GM18861 (cell line): Measurements from ENCODE around the gene C10orf90.
"Not testable (repeated sequence)": the region's sequence is repeated elsewhere in the genome, so short reads cannot be mapped to it uniquely, and the experiment has no call there.

ENCODE experiments used
- ATAC-seq: cut with Tn5 transposase; IDR thresholded peaks from one replicate; pipeline ENCODE4 v1.9.1; 2021; ENCODE audit not compliant: unreplicated experiment

The C10orf90 gene

GRCh38 chr10:126398383-126398743 is 272.1 kb downstream of the C10orf90 start:
- ATAC-seq: no peak

DNA sequence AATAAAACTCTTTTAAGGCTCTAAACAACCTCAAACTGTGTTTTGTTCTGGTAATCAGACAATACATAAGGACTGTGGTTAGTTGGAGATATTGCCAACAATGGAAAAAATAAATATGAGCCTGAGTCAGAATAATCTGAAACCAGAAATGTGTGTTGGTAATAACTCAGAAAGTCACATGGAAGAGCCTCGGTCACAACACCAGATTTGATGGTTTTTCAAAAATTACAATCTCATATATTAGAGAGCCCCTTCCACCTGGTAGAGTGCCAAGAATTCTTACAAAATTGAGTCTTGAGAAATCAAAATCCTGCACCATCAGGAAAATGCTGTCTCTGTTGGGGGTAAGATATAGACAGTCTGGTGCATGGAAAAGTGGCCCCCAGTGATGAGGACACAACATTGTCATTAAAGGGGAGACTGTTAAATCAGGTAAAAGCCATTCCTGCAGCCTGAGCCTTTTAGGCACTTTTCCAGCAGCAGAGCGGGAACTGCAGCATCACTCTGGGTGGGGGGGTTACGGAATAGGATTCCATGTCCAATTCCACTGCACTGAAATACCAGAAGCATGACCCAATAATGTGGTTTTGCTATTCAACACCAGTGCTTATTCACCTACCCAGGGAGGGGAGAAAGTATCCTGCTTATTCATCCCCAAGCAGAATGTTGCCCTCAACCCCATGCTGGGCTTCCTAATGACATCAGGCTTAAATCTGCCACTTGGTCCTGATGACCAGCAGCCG is 272.7 kb downstream of the C10orf90 start:
- ATAC-seq: no peak

- no peak for ATAC-seq
Measured at GRCh38 chr10:126397156-126397555, 273.3 kb downstream of the C10orf90 start.

DNA sequence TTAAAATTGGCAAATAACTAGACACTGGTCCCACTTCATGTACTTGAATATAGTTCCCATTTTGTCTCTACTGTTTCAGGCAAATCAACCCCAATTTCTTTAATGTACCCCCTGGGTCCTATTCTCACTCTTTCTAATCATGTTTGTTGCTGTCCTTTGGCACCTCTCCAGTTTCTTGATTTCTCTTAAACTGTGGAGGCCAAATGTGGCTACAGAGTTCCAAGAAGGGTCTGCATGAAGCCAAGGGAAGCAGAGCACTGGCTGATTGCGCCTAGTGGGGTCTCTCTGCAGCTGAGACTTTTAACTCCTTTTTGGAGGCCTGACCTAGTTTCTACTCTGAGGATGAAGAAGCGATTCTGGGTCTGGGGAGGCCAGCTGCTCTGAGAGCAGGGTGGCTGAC is 275.5 kb downstream of the C10orf90 start:
- no peak for ATAC-seq

DNA sequence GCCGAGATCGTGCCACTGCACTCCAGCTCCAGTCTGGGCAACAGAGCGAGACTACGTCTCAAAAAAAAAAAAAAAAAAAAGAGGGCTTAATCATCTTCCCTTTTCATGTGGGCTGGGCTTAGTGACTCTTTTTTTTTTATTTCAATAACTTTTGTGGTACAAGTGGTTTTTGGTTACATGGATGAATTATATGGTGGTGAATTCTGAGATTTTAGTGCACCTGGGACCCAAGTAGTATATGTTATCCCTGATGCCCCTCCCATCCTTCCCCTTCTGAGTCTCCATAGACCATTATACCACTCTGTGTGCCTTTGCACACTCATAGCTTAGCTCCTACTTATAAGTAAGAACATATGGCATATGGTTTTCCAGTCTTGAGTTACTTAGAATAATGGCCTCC is 277.4 kb downstream of the C10orf90 start:
- no peak for ATAC-seq

- ATAC-seq: no peak
Measured at GRCh38 chr10:126392469-126392868, 278.0 kb downstream of the C10orf90 start.

DNA sequence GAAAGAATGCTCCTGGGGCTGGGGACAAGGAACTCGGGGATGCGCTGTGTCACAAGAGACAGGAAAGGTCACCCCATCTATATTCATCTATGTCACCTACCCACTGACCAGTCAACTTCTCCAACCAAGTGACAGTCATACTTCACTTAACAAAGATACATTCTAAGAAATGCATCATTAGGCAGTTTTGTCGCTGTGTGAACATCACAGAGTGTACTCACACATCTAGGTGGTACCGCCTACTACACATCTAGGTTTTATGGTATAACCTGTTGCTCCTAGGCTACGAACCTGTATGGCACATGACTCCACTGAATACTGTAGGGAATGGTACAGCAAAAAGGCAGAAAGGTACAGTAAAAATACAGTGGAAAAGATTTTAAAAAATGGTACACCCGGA is 278.4 kb downstream of the C10orf90 start:
- ATAC-seq: no peak

GRCh38 chr10:126391192-126391885 is 279.2 kb downstream of the C10orf90 start:
- no peak for ATAC-seq

DNA sequence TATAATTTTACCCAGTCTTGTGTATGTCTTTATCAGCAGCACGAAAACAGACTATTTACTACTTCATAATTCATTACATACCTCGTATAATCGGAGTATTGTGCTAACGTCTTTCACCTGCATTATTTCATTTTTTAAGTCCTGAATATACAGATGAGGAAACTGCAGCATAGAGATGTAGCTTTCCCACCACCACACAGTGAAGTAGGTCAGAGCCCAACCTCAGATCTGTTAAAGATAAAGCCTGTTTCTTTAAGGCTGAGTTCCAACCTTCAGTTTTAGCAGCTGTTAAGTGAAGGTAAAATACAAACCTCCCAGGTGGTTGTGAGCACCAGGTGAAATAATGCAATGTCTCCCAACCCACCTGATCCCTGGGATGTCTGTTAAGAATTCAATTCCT is 280.2 kb downstream of the C10orf90 start:
- no peak for ATAC-seq

DNA sequence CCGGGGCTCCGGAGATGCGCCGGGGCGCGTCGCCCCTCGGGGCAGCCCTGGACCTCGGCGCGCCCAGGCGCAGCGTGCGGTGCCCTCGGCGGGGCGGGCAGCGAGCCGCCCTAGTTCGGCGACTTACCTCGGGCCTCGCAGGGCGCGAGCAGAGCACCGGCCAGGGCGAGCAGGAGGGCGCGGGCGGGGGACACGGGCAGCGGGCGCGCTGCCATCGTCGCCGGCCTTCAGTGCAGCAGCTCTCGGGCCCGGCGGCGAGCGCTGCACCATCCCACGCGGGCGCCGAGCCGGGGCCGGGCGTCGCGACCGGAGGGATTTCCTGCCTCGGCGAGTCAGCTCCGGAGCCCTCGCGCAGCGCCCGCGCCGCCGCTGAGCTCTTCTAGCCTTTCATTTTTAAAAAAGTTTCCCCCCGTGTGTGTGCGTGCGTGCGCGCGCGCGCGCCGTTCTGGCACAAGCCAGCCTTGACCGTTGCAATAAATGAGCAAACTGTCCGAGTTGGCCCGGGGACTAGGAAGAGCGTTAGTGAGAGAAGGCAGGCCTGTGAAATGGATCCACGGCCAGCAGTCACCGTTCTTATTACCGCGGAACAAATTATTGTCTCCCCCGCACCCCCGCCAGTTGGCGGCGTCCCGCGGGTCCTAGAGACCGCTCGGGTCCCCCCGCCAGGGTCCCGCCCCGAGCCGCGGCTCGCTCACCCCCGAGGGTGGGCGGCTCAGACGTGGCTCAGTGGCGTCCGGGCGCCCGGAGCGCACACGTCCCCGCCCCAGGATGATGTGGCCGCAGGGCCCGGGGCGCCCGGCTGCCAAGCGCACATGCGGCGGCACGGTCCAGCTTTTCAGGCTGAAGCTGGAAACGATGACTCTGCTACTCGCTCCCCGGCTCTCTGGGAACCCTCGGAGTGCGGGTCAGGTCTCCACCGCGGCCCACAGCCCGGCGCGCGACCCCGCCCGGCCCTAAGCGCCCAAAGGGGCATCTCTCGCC is 282.3 kb downstream of the C10orf90 start, which contains the start of gene ADAM12:
Gene ADAM12, minus strand, starts transcription at position 547 of the 981 bp plus-strand sequence. Its CDS starts 332 bp downstream, at position 215.
- ATAC-seq: no peak

DNA sequence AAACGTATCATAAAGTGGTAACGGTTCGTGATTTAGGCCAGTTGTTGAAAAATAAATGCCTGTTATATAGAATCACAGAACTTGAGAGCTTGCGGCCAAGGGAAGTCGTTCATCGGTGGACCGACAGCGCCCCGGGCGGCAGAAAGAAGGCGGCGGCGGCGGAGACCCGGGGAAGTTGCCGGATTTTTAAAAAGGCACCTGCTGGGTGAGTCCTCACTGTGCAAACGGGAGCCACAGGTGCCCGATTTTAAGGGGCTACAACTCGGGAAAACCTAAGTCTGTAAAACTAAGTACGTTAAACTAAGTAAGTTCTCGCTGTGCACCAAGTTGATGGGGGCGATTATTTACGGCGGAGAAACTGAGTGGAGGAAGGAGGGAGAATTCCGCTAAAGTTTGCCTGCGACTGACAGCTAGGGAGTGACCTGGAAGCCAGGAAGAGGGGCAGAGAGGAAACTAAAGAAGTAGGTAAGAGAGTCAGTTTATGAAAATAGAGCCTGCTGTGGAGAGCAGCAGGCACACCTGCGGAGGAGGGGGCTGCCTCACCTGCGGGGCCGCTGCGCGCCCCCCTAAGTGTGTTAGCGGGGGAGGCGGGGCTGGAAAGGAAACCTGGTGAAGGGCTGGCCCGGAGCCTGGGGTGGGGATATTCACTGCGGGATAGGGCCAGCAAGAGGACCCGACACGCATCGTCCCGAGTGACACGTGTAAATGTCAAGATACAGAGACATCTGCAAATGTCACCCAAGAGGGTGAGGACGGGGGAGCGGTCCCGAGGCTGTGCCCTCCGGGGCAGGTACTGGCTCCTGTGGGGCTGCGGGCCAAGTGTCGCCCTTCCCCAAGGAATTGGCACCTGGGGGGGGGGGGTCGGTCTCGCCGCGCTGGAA is 283.2 kb downstream of the C10orf90 start:
- no peak for ATAC-seq

GRCh38 chr10:126384269-126384873 is 286.1 kb downstream of the C10orf90 start:
- no peak for ATAC-seq

- ATAC-seq: no peak
Measured at GRCh38 chr10:126380352-126381076, 290.0 kb downstream of the C10orf90 start.

GRCh38 chr10:126379166-126379565 is 291.3 kb downstream of the C10orf90 start:
- not testable (repeated sequence) for ATAC-seq

DNA sequence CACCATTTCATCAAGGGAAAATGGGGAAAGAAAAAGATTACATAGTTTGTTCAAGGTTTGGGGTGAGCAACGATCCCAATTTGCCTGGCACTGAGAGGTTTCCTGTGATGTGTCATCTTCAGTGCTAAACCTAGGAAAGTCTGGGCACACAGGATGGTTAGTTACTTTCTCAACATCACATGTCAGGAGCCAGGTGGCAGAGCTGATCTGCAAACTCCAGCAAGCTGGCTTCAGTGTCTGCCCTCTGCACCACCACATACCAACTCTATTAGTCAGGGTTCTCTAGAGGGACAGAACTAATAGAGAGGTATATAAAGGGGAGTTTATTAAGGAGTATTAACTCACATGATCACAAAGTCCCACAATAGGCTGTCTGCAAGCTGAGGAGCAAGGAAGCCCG is 293.5 kb downstream of the C10orf90 start:
- no peak for ATAC-seq

- ATAC-seq: no peak
Measured at GRCh38 chr10:126375926-126376554, 294.5 kb downstream of the C10orf90 start.

GRCh38 chr10:126375299-126375698 is 295.2 kb downstream of the C10orf90 start:
- no peak for ATAC-seq
